Mucosa of rectum (tissue), 2 donors: Measurements from ENCODE around the gene UGT1A3.
A peak's percentile ranks its signal among the peaks of the same experiment; 100 is the strongest.
"Not testable (repeated sequence)": the region's sequence is repeated elsewhere in the genome, so short reads cannot be mapped to it uniquely, and the experiment has no call there.

Source experiments
- H3K27ac ChIP-seq, 2 donors: one replicate each; pipeline ENCODE4 v1.7.0; 2013; ENCODE audit warnings: inconsistent platforms in 2 of 2, low read depth in 2 of 2, low read length in 2 of 2
- H3K27me3 ChIP-seq, 2 donors: one replicate each; pipeline ENCODE4 v1.7.0; 2013; ENCODE audit warnings: low read length in 2 of 2; ENCODE audit not compliant: control insufficient read depth in 2 of 2, insufficient read depth in 2 of 2
- H3K36me3 ChIP-seq, 2 donors: one replicate each; pipeline ENCODE4 v1.7.0; 2013; ENCODE audit warnings: low read length in 2 of 2; ENCODE audit not compliant: control insufficient read depth in 2 of 2, insufficient read depth in 2 of 2
- H3K4me1 ChIP-seq, 2 donors: one replicate each; pipeline ENCODE4 v1.7.0; 2013; ENCODE audit warnings: low read length in 2 of 2, mild to moderate bottlenecking in 1 of 2; ENCODE audit not compliant: control insufficient read depth in 2 of 2, insufficient read depth in 2 of 2
- H3K4me3 ChIP-seq, 2 donors: one replicate each; pipeline ENCODE4 v1.7.0; 2013; ENCODE audit warnings: low read length in 2 of 2
- H3K9ac ChIP-seq, 2 donors: one replicate each; pipeline ENCODE4 v1.7.0; 2013; ENCODE audit warnings: low read length in 2 of 2, low read depth in 1 of 2, mild to moderate bottlenecking in 1 of 2
- H3K9me3 ChIP-seq, 2 donors: one replicate each; pipeline ENCODE4 v1.7.0; 2013; ENCODE audit warnings: low read length in 2 of 2; ENCODE audit not compliant: control insufficient read depth in 2 of 2
- donor health status: healthy.
- donor health status: Normal muscosa, but diverticular disease.

The UGT1A3 gene

DNA sequence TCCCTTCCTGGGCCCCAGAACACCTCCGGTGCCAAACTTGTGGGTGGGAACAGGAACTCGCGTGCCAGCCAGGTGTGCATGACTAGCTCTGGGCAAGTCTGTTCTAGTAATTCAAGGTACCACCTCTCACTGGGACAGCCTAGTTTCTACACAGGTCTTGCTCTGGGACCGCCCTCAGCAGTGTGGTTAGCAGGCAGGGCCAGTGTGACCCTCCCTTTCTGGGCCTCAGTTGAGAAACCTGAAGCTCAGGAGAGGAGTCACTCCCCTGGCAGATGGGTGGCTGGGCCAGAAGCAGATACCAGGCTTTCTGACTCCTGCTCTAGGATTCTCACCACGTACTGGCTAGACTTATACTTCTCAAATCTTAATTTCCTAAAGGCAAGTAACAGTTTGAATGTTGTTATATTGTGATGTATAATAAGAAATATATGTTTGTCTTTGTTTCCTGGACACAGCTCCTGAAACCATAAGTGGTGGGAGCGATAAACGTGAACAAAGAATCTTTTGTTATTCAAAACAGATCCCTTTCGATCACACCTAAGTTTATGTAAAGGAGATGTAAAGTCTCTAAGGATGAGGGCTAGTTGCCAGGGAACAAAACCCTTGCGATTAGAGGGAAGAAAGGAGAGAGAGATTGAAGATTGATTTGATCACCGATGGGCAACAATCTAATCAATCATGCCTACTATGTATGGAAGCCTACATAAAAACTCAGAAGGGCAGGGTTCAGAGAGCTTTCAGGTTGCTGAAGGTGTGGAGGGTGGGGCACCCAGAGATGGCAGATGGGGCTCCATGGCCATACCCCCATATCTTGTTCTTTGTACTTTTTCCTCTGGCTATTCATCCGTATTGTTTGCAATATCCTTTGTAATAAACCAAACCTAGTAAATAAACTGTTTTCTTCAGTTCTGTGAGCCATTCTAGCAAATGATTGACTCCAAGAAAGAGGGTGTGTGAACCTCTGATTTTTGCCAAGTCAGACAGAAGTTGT lies 37.1 kb upstream of the UGT1A3 start:
- H3K4me1 ChIP-seq = peaks cover 27 to 28% of the 10 kb centered on the region in 2 donors
- peak overlapping the region; percentile 63 to 70 for H3K27ac ChIP-seq
- H3K9me3 ChIP-seq = no peaks in the 10 kb centered on the region
- H3K36me3 ChIP-seq = no peaks in the 10 kb centered on the region
- peak overlapping the region in 1 of 2 donors; percentile 14 for H3K9ac ChIP-seq
- peak overlapping the region in 1 of 2 donors; percentile 9 for H3K4me3 ChIP-seq
- H3K27me3 ChIP-seq = no peaks in the 10 kb centered on the region

DNA sequence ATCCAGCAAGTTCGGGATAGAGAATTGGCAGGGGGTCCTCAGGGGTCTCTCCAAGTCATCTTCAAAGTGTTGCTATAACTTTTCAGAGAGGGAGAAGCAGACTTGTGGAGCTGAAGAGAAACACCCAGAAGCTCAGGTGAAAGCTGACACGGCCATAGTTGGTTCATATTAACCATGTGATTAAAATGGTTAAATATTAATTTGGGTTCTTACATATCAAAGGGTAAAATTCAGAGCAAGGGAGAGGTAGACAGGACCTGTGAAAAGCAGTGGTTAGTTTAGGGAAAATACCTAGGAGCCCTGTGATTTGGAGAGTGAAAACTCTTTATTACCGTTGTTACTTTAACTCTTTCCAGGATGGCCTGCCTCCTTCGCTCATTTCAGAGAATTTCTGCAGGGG lies 36.2 kb upstream of the UGT1A3 start, which contains the start of gene UGT1A6:
Gene UGT1A6, plus strand, starts transcription at position 243 of the 400 bp plus-strand sequence. Its CDS starts 115 bp downstream, at position 358.
- peak within 1 kb of the TSS in 1 of 2 donors; percentile 14 for H3K9ac ChIP-seq
- H3K27me3 ChIP-seq = no peaks in the 10 kb centered on the region
- peak within 1 kb of the TSS; percentile 63 to 70 for H3K27ac ChIP-seq
- H3K4me3 ChIP-seq = peak within 1 kb of the TSS in 1 of 2 donors; percentile 9
- H3K9me3 ChIP-seq = no peaks in the 10 kb centered on the region
- H3K36me3 ChIP-seq = no peaks in the 10 kb centered on the region
- H3K4me1 ChIP-seq = peaks cover 27 to 28% of the 10 kb centered on the region in 2 donors

DNA sequence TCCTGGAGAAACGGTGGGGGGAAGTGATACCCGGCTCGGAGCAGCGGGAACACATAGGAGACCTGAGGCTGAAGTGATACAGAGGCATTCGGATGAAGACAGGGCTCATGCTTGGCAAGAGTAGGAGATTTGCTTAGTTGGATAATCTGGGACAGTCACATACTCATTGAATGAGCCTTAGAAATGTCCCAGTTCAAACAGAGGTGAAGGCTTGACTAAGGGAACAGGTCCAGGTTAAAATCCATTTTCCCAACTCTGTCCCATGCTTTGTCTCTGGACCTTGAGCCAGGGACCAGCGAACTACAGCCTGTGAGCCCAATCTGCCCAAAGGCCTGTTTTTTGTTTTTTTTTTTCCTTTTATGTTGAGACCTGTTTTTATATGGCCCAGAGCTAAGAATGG lies 34.9 kb upstream of the UGT1A3 start:
- H3K4me1 ChIP-seq = peaks cover 24 to 27% of the 10 kb centered on the region in 2 donors
- no peak overlapping the region for H3K9ac ChIP-seq
- H3K27ac ChIP-seq = no peak overlapping the region
- H3K27me3 ChIP-seq = no peaks in the 10 kb centered on the region
- H3K36me3 ChIP-seq = no peaks in the 10 kb centered on the region
- no peaks in the 10 kb centered on the region for H3K9me3 ChIP-seq
- no peak overlapping the region for H3K4me3 ChIP-seq

DNA sequence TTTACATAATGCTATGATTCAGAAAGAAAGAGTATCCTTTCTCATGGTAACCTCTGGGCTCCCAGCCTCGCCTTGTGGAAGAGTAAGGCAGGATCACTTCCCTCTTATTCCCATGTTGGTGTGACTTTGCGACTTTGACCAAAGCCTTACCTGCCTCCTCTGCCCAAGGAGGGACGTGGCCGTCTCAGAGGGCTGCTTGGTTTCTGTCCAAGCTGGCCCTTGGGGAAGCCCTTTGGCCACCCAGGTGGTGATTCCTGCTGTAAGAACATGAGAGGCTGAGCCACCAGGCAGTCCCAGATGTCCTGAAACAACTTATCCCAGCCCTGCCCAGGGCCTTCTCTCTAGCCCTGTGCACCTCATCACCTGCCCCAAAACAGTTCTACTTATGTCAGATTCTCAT lies 30.1 kb upstream of the UGT1A3 start:
- Histone ChIP-seq H3K4me3 (no peak overlapping the region), H3K4me1 (peaks cover 0 to 1% of the 10 kb centered on the region in 2 donors), H3K9me3 (no peaks in the 10 kb centered on the region), H3K36me3 (no peaks in the 10 kb centered on the region), H3K9ac (no peak overlapping the region), H3K27me3 (no peaks in the 10 kb centered on the region), H3K27ac (no peak overlapping the region)

DNA sequence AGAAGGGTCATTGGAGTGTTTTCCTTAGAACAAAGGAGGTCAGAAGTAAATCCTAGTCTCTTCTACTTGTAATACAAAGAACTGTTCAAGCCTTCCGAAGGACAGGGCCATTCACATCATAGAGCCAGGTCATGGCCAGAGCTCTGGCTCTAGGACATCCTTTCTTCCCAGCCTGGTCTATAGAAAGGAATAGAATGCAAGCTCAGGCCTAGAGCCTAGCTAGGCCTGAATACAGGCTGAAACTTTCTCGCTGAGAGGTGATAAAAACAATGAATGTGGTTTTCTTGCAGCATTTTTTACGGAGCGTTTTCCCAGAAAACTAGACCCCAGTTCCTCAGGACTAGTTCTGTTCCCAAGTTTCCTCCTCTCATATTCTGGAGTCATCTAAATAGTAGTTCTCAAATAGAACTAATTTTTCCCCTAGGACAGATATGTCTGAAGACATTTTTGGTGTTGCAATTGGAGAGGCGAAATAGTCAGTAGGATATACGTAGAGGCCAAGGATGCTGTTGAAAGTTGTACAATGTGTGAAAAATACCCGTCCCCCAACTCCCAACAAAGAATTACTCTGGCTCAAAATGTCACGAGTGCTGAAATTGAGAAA lies 29.3 kb upstream of the UGT1A3 start:
- Histone ChIP-seq H3K9me3 (no peaks in the 10 kb centered on the region), H3K4me1 (no peaks in the 10 kb centered on the region), H3K9ac (no peak overlapping the region), H3K36me3 (no peaks in the 10 kb centered on the region), H3K27me3 (no peaks in the 10 kb centered on the region), H3K4me3 (no peak overlapping the region), H3K27ac (no peak overlapping the region)

DNA sequence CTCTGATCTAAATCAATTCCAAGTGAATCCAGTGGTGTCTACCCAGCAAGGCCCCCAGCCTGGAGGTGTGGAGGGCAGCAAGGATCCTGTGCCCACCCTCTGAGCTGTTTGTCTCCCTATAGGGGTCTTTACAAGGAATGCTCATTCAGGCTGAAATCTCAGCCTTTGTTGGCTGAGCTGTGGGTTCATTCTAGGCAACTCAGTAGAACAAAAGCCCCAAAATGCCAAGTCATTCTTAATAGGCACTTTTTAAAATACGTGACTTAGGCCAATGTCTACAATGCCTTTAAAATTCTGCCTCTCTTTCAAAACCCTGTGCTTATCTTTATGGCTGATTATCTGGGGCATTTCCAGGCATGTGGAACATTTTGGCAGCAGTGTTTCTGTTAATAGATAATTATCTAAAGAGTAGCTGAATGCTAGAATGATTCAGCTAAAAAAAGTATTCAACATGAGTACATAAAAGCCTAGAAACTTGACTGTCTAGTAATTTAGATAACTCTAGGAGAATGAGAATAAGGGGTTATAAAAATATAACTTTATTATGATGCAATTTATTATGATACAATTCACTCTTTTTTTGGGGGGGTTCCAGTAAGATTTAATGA lies 28.7 kb upstream of the UGT1A3 start:
- H3K36me3 ChIP-seq = no peaks in the 10 kb centered on the region
- no peaks in the 10 kb centered on the region for H3K4me1 ChIP-seq
- H3K27ac ChIP-seq = no peak overlapping the region
- no peaks in the 10 kb centered on the region for H3K9me3 ChIP-seq
- H3K4me3 ChIP-seq = no peak overlapping the region
- H3K27me3 ChIP-seq = no peaks in the 10 kb centered on the region
- H3K9ac ChIP-seq = no peak overlapping the region

DNA sequence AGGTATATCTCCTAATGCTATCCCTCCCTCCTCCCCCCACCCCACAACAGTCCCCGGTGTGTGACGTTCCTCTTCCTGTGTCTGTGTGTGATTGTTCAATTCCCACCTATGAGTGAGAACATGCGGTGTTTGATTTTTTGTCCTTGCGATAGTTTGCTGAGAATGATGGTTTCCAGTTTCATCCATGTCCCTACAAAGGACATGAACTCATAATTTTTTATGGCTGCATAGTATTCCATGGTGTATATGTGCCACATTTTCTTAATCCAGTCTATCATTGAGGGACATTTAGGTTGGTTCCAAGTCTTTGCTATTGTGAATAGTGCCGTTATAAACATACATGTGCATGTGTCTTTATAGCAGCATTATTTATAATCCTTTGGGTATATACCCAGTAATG lies 28.0 kb upstream of the UGT1A3 start:
- not testable (repeated sequence) for H3K9me3 ChIP-seq, H3K36me3 ChIP-seq, H3K4me3 ChIP-seq, H3K27ac ChIP-seq, H3K9ac ChIP-seq, H3K4me1 ChIP-seq, H3K27me3 ChIP-seq

DNA sequence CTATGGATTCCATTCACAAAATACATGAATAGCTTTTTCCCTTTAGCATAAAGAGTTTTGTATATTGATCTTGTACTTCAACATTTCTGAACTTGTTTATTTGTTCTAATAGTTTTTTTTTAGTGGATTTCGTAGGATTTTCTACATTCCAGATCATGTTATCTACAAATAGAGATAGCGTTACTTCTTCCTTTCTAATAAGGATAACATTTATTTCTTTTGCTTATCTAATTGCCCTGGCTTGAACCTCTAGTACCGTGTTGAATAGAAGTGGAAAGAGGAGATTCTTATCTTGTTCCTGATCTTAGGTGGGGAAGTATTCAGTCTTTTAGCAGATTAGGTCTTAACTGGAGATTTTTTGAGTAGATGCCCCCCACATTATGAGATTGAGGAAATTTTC lies 26.6 kb upstream of the UGT1A3 start:
- Histone ChIP-seq H3K9ac (no peak overlapping the region), H3K4me3 (no peak overlapping the region), H3K9me3 (no peaks in the 10 kb centered on the region), H3K27ac (no peak overlapping the region), H3K27me3 (no peaks in the 10 kb centered on the region), H3K36me3 (no peaks in the 10 kb centered on the region), H3K4me1 (no peaks in the 10 kb centered on the region)

DNA sequence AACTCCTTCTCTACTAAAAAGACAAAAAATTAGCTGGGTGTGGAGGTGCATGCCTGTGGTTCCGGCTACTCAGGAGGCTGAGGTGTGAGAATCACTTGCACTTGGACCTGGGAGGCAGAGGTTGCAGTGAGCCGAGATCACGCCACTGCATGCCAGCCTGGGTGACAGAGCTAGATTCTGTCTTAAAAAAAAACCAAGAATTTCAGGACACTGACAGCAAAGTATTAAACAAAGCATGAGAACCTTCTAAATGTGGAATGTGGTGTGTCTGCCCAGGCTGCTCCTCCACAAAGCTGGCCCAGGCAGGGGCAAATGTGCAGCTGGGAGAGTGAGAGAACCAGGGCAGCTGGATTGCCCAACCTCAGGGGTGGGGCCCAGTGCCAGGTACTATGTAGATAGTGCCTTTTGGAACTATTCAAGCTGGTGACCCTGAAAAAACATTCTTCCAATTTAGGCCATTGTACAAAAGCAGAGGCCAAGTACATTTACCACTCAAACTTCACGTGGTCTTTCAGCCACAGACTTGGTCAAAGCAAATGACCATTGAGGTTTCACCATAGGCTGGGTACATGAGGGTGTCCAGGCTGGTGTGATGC lies 22.8 kb upstream of the UGT1A3 start:
- H3K27ac ChIP-seq = no peak overlapping the region

More for the DNA sequence above, 22.8 kb upstream of the UGT1A3 start:
- Histone ChIP-seq H3K4me1 (no peaks in the 10 kb centered on the region), H3K27me3 (no peaks in the 10 kb centered on the region), H3K36me3 (no peaks in the 10 kb centered on the region), H3K9me3 (no peaks in the 10 kb centered on the region), H3K4me3 (no peak overlapping the region), H3K9ac (no peak overlapping the region)
